22Rv1 (cell line): ENCODE data around the gene LONRF2.

Experiments
- ZFX ChIP-seq: fragments of 450-650 bp; IDR thresholded peaks from 2 replicates; pipeline ENCODE4 v1.6.1; 2017; ENCODE audit warnings: antibody characterized with exemption, borderline replicate concordance
- TF ChIP-seq, protein P1 (sequence below): fragments of 450-650 bp; IDR thresholded peaks from 2 replicates; pipeline ENCODE4 v1.5.1; 2017; ENCODE audit warnings: mild to moderate bottlenecking

DNA sequence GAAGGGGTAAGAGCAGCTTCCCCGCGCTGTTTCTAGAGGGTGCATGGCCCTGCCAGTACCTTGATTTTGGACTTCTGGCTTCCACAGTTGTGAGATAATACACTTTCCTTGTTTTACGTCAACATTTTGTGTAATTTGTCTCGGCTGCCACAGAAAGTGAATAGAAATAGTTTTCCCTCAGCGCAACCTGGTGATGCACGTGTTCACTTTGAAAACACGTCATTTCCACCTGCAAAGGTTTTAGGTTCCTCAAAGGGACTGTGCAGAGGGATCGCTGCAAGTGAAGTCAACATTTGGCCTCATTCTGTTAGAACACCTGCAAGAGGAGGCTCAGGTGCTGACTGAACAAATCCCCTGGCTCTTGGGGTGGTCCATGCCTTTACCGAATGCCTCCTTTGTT lies 71.7 kb downstream of the LONRF2 start:
- TF ChIP-seq, protein P1, sequence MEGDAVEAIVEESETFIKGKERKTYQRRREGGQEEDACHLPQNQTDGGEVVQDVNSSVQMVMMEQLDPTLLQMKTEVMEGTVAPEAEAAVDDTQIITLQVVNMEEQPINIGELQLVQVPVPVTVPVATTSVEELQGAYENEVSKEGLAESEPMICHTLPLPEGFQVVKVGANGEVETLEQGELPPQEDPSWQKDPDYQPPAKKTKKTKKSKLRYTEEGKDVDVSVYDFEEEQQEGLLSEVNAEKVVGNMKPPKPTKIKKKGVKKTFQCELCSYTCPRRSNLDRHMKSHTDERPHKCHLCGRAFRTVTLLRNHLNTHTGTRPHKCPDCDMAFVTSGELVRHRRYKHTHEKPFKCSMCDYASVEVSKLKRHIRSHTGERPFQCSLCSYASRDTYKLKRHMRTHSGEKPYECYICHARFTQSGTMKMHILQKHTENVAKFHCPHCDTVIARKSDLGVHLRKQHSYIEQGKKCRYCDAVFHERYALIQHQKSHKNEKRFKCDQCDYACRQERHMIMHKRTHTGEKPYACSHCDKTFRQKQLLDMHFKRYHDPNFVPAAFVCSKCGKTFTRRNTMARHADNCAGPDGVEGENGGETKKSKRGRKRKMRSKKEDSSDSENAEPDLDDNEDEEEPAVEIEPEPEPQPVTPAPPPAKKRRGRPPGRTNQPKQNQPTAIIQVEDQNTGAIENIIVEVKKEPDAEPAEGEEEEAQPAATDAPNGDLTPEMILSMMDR = no peak
- no peak for TF ChIP-seq ZFX
